NCI-H2196 treated with DMSO at 0.1 percent for 48 hours (cell line): ENCODE measurements around the gene BATF2.

Source experiments
- DNase-seq: peaks from one replicate; lab custom pipeline; 2025; ENCODE audit not compliant: unreplicated experiment; lab: John Stamatoyannopoulos, UW

Gene BATF2

GRCh38 chr11:64970731-64971151 is 26.0 kb downstream of the BATF2 start:
- no peak for DNase-seq

GRCh38 chr11:64969209-64969608 is 27.6 kb downstream of the BATF2 start:
- no peak for DNase-seq

GRCh38 chr11:64967375-64967774 is 29.4 kb downstream of the BATF2 start:
- DNase-seq: no peak

GRCh38 chr11:64963072-64963631 is 33.6 kb downstream of the BATF2 start:
- DNase-seq: no peak

- DNase-seq: no peak
These were observed 36.1 kb downstream of the BATF2 start for GRCh38 chr11:64960719-64961118.

- DNase-seq: no peak
These were observed 37.3 kb downstream of the BATF2 start for GRCh38 chr11:64959498-64959897.

- no peak for DNase-seq
These were observed 42.6 kb downstream of the BATF2 start for GRCh38 chr11:64954201-64954600.

GRCh38 chr11:64951529-64951928 is 45.2 kb downstream of the BATF2 start:
- no peak for DNase-seq

- no peak for DNase-seq
These were observed 49.5 kb downstream of the BATF2 start for GRCh38 chr11:64947208-64947814.
